Stimulated activated CD4-positive, alpha-beta T cell treated with anti-CD3 and anti-CD28 coated beads, Interleukin-1b, Interleukin-23, amount 100 ng/mL, for 1 hour (primary cell): ENCODE data around the gene GLRA3.
"Not testable (repeated sequence)": the region's sequence is repeated elsewhere in the genome, so short reads cannot be mapped to it uniquely, and the experiment has no call there.

Experiments used
- DNase-seq, 2 donors: peaks; one replicate each; pipeline ENCODE4 v3.0.0-alpha.2; 2020; ENCODE audit warnings: low read depth in 2 of 2

GLRA3 gene

GRCh38 chr4:174810834-174811233 is 18.2 kb downstream of the GLRA3 start:
- DNase-seq: no peak

- no peak for DNase-seq
These were observed 20.2 kb downstream of the GLRA3 start for GRCh38 chr4:174808836-174809235.

GRCh38 chr4:174808119-174808518 is 20.9 kb downstream of the GLRA3 start:
- DNase-seq: no peak

GRCh38 chr4:174805746-174806145 is 23.3 kb downstream of the GLRA3 start:
- DNase-seq: no peak

- DNase-seq: no peak
These were observed 34.4 kb downstream of the GLRA3 start for GRCh38 chr4:174794543-174795094.

- no peak for DNase-seq
These were observed 39.4 kb downstream of the GLRA3 start for GRCh38 chr4:174789657-174790056.

- DNase-seq: not testable (repeated sequence)
These were observed 50.6 kb downstream of the GLRA3 start for GRCh38 chr4:174778274-174778986.

- no peak for DNase-seq
These were observed 53.7 kb downstream of the GLRA3 start for GRCh38 chr4:174775366-174775765.

- DNase-seq: no peak
These were observed 64.8 kb downstream of the GLRA3 start for GRCh38 chr4:174764105-174764729.

GRCh38 chr4:174763454-174764104 is 65.5 kb downstream of the GLRA3 start:
- no peak for DNase-seq

- no peak for DNase-seq
These were observed 67.6 kb downstream of the GLRA3 start for GRCh38 chr4:174761451-174761850.

GRCh38 chr4:174757736-174758135 is 71.3 kb downstream of the GLRA3 start:
- no peak for DNase-seq

GRCh38 chr4:174753021-174753420 is 76.0 kb downstream of the GLRA3 start:
- DNase-seq: no peak

- no peak for DNase-seq
These were observed 77.0 kb downstream of the GLRA3 start for GRCh38 chr4:174752026-174752425.

- DNase-seq: no peak
These were observed 80.0 kb downstream of the GLRA3 start for GRCh38 chr4:174749091-174749490.

GRCh38 chr4:174746710-174747109 is 82.3 kb downstream of the GLRA3 start:
- no peak for DNase-seq

- DNase-seq: no peak
These were observed 86.5 kb downstream of the GLRA3 start for GRCh38 chr4:174742561-174742960.

GRCh38 chr4:174739576-174739975 is 89.5 kb downstream of the GLRA3 start:
- no peak for DNase-seq

GRCh38 chr4:174734181-174734580 is 94.9 kb downstream of the GLRA3 start:
- no peak for DNase-seq

GRCh38 chr4:174717828-174718227 is 111.2 kb downstream of the GLRA3 start:
- DNase-seq: no peak

- no peak for DNase-seq
These were observed 111.9 kb downstream of the GLRA3 start for GRCh38 chr4:174716986-174717770.
